ENCODE results near the gene PSIP1. TPM values are rescaled to one million over a fixed set of nuclear protein-coding genes. Genes with fewer than 3 reads are reported as not detected.

PSIP1 gene
- total and polyA plus RNA-seq, 7 donors: 10.9 to 89.1 (median 65.7) TPM

DNA sequence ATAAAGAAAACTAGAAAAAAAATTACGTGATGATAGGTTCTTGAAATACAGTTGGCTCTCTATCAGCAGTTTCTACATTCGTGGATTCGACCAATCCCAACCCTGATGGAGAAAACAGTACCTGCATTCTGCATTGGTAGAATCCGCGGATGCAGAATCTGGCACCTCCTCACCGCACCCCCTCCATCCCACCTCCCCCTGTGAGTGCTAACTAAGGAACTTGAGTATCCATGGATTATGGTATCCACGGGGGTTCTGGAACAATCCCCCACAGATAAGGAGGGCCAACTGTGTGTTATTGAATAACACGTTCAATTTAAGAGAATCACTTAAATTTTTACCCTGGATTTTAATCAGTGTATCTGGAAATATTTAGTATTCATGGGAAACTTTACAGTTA is 10.5 kb upstream of the PSIP1 start:
- Histone ChIP-seq H3K4me1 (no peaks in the 10 kb centered on the region), H3K4me3 (no peak overlapping the region), H3K27ac (no peak overlapping the region), H3K36me3 (no peaks in the 10 kb centered on the region), H3K27me3 (no peaks in the 10 kb centered on the region), H3K9me3 (no peaks in the 10 kb centered on the region)
- DNase-seq: no peak
- WGBS, 2 donors: 86 to 91% methylated on average over 8 of the region's 8 CpGs
- TF ChIP-seq EP300 (IDR thresholded peaks at IDR 0.05): no peak
- TF ChIP-seq POLR2A (IDR thresholded peaks at IDR 0.05): no peak
- TF ChIP-seq, protein P1, sequence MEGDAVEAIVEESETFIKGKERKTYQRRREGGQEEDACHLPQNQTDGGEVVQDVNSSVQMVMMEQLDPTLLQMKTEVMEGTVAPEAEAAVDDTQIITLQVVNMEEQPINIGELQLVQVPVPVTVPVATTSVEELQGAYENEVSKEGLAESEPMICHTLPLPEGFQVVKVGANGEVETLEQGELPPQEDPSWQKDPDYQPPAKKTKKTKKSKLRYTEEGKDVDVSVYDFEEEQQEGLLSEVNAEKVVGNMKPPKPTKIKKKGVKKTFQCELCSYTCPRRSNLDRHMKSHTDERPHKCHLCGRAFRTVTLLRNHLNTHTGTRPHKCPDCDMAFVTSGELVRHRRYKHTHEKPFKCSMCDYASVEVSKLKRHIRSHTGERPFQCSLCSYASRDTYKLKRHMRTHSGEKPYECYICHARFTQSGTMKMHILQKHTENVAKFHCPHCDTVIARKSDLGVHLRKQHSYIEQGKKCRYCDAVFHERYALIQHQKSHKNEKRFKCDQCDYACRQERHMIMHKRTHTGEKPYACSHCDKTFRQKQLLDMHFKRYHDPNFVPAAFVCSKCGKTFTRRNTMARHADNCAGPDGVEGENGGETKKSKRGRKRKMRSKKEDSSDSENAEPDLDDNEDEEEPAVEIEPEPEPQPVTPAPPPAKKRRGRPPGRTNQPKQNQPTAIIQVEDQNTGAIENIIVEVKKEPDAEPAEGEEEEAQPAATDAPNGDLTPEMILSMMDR (IDR thresholded peaks at IDR 0.05): no peak
- no peak for TF ChIP-seq POLR2AphosphoS5 (IDR thresholded peaks at IDR 0.05)
- intact Hi-C loops (cut with DNase I): no loop called here

DNA sequence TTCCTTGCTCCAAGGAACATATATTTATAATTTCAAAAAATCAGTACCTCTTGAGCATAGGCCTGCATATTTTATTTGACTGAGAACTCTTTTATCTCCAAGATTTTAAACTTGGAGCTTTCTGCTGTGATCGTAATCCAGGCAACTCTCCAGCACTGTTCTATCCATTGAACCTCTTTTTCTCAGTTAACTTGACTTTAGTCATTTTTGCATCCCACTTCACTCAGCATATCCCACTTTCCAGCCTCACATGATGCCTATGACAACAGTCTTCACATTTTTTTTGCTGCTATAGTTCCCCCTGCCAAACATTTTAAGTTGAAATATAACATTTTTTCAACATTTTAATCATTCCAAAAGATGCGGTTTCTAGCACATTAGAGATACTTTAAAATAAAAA is 9.1 kb upstream of the PSIP1 start:
- intact Hi-C loops (cut with DNase I): no loop called here
- H3K27ac ChIP-seq: no peak overlapping the region

DNA sequence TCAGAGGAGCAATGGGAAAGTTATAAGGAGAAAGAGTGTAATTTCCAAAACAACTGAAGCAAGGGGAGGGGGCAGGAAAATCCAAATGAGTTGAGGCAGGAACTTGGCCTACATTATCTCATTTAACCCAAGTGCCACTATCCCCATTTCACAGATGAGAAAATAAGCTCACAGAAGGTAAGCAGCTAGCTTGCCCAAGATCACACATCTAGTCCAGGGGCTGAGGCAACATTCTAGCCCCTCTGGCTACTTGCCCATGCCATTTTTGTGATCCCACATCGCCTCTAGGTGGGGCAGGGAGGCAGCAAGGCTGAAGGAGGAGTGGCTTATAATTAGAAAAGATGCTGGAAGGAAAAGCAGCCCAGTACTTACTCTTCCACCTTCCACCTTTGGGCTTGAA is 2.6 kb upstream of the PSIP1 start:
- TF ChIP-seq EP300 (IDR thresholded peaks at IDR 0.05) (no peak), POLR2A (IDR thresholded peaks at IDR 0.05) (no peak), POLR2AphosphoS5 (IDR thresholded peaks at IDR 0.05) (no peak)
- TF ChIP-seq, protein P1 (IDR thresholded peaks at IDR 0.05): no peak
- H3K27me3 ChIP-seq: no peaks in the 10 kb centered on the region
- H3K27ac ChIP-seq: no peak overlapping the region
- intact Hi-C loops (cut with DNase I): loop anchor here (5.0 kb wide), 2 partner anchors 91 to 221 kb away; partner anchors contain the start of gene SNAPC3
- no peaks in the 10 kb centered on the region for H3K9me3 ChIP-seq
- no peak for DNase-seq
- H3K4me1 ChIP-seq: peaks cover 0 to 21% (median 17%) of the 10 kb centered on the region in 4 donors
- WGBS, 2 donors: 29 to 43% methylated on average over 1 of the region's 1 CpG
- no peaks in the 10 kb centered on the region for H3K36me3 ChIP-seq
- H3K4me3 ChIP-seq: no peak overlapping the region

More for the DNA sequence above, 9.1 kb upstream of the PSIP1 start:
- TF ChIP-seq EP300 (IDR thresholded peaks at IDR 0.05): no peak
- TF ChIP-seq, protein P1 (IDR thresholded peaks at IDR 0.05): no peak
- TF ChIP-seq POLR2AphosphoS5 (IDR thresholded peaks at IDR 0.05): no peak
- no peak for TF ChIP-seq POLR2A (IDR thresholded peaks at IDR 0.05)
- Histone ChIP-seq H3K27me3 (no peaks in the 10 kb centered on the region), H3K9me3 (no peaks in the 10 kb centered on the region), H3K4me3 (no peak overlapping the region), H3K36me3 (no peaks in the 10 kb centered on the region), H3K4me1 (no peaks in the 10 kb centered on the region)
- WGBS, 2 donors: 91 to 94% methylated on average over 2 of the region's 2 CpGs
- DNase-seq: no peak

DNA sequence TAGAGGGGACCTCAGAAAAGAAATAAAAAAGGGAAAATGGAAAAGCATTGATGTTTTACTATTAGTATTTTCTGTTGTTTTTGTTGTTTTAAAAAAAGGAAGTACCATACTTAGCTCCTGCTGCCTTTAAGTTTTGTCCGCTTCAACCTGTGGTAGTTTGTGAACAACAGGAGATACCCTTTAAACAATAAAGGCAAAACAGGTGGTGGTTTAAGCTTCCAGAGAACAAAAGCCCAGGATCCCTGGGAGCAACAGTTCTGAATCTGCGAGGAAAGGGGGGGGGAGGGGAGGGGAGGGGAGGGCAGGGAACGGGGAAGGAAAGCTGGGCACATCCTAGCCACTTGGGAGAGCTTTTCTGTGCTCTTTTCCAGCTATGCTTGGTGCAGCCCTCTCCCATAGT is 2.1 kb upstream of the PSIP1 start:
- no peak for TF ChIP-seq POLR2AphosphoS5 (IDR thresholded peaks at IDR 0.05)
- TF ChIP-seq, protein P1 (IDR thresholded peaks at IDR 0.05): no peak
- no peak for TF ChIP-seq POLR2A (IDR thresholded peaks at IDR 0.05)
- TF ChIP-seq EP300 (IDR thresholded peaks at IDR 0.05): no peak

DNA sequence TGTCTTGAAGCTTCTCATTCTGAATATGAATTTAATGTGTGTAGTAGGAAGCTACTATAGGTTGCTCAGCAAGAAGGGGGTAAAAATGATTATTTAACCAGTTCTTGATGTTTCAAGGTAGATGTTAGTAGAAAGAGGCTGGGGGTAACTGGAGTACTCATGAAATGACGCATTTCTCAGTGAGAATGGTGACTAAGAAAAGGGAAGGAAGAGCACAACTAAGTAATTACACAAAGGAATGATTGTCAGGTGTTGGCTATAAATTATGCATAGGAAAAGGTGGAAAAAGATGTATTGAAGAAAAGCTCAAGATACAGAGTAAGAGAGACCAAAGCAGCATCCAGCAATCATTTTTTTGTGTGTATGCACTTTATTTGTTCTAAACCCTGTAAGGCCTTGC is 1.4 kb upstream of the PSIP1 start:
- no peak overlapping the region for H3K27ac ChIP-seq
- 81 to 96% methylated on average over 1 of the region's 1 CpG for WGBS, 2 donors

More for the DNA sequence above, 2.1 kb upstream of the PSIP1 start:
- no peaks in the 10 kb centered on the region for H3K27me3 ChIP-seq
- no peak overlapping the region for H3K27ac ChIP-seq
- H3K4me3 ChIP-seq: no peak overlapping the region
- no peak for DNase-seq
- H3K4me1 ChIP-seq: peaks cover 0 to 26% (median 20%) of the 10 kb centered on the region in 4 donors
- H3K9me3 ChIP-seq: no peaks in the 10 kb centered on the region
- peaks cover 0 to 2% (median 0%) of the 10 kb centered on the region in 4 donors for H3K36me3 ChIP-seq
- intact Hi-C loops (cut with DNase I): loop anchor here (5.0 kb wide), 2 partner anchors 91 to 221 kb away; partner anchors contain the start of gene SNAPC3
- WGBS, 2 donors: 43 to 68% methylated on average over 3 of the region's 3 CpGs

More for the DNA sequence above, 1.4 kb upstream of the PSIP1 start:
- Histone ChIP-seq H3K9me3 (no peaks in the 10 kb centered on the region), H3K4me3 (no peak overlapping the region), H3K36me3 (peaks cover 0 to 9% (median 0%) of the 10 kb centered on the region in 4 donors), H3K4me1 (peaks cover 0 to 27% (median 22%) of the 10 kb centered on the region in 4 donors), H3K27me3 (no peaks in the 10 kb centered on the region)
- TF ChIP-seq POLR2A (IDR thresholded peaks at IDR 0.05): no peak
- TF ChIP-seq POLR2AphosphoS5 (IDR thresholded peaks at IDR 0.05): no peak
- TF ChIP-seq, protein P1 (IDR thresholded peaks at IDR 0.05): no peak
- TF ChIP-seq EP300 (IDR thresholded peaks at IDR 0.05): no peak
- intact Hi-C loops (cut with DNase I): loop anchor here (5.0 kb wide), 2 partner anchors 90 to 220 kb away; partner anchors contain the start of gene SNAPC3
- DNase-seq: no peak
